SK-MEL-5 (cell line): ENCODE data around the gene CUL7. TPM values are rescaled to one million over a fixed set of nuclear protein-coding genes. Genes with fewer than 3 reads are reported as not detected.
"Not testable (repeated sequence)": the region's sequence is repeated elsewhere in the genome, so short reads cannot be mapped to it uniquely, and the experiment has no call there.

Experiments used
- DNase-seq: peaks from one replicate; pipeline ENCODE4 v3.0.0-alpha.2; 2016; ENCODE audit warnings: low read depth, low spot score
- in situ Hi-C: cut with HindIII; loops from 2 replicates; pipeline ENCODE4 v1.10.0; 2016; ENCODE audit warnings: low sequenced_read_pairs, high pct_unique_total_duplicates, low pct_unique_long_range_greater_than_20kb
- total RNA-seq: library from RNA; depleted of rRNA; stranded (reverse); fragments of >200 nt; shearing (Covaris generic); gene quantifications from 2 replicates; pipeline ENCODE4 v1.2.3, GENCODE V29; 2014

Gene CUL7
- total RNA-seq, 1 experiment from 2014 or later = 18.8 TPM

- in situ Hi-C loops, DNase-seq: not testable (repeated sequence)
Measured at GRCh38 chr6:43081922-43082321, 28.3 kb upstream of the CUL7 start.

- no peak for DNase-seq
- in situ Hi-C loops = no loop called here
Measured at GRCh38 chr6:43081043-43081442, 27.4 kb upstream of the CUL7 start.

- DNase-seq = no peak
Measured at GRCh38 chr6:43078691-43079090, 25.0 kb upstream of the CUL7 start.

GRCh38 chr6:43077981-43078511 is 24.4 kb upstream of the CUL7 start:
- DNase-seq = no peak
- in situ Hi-C loops = no loop called here

More at GRCh38 chr6:43078691-43079090, 25.0 kb upstream of the CUL7 start:
- in situ Hi-C loops = no loop called here

- DNase-seq = no peak
Measured at GRCh38 chr6:43077333-43077809, 23.7 kb upstream of the CUL7 start.

GRCh38 chr6:43076464-43077332 is 23.0 kb upstream of the CUL7 start:
- in situ Hi-C loops = no loop called here

More at GRCh38 chr6:43077333-43077809, 23.7 kb upstream of the CUL7 start:
- in situ Hi-C loops = no loop called here

GRCh38 chr6:43075670-43076463 is 22.2 kb upstream of the CUL7 start, which contains the start of gene PTK7:
PTK7 (plus strand) TSS chr6:43076314; CDS start chr6:43076489, 175 bp downstream.
- peak; percentile 52 for DNase-seq
- in situ Hi-C loops = no loop called here

More at GRCh38 chr6:43076464-43077332, 23.0 kb upstream of the CUL7 start:
- DNase-seq = no peak

- in situ Hi-C loops = no loop called here
Measured at GRCh38 chr6:43074847-43075669, 21.4 kb upstream of the CUL7 start.

GRCh38 chr6:43070028-43070632 is 16.5 kb upstream of the CUL7 start:
- in situ Hi-C loops = no loop called here
- DNase-seq = peak; percentile 64

More at GRCh38 chr6:43074847-43075669, 21.4 kb upstream of the CUL7 start:
- no peak for DNase-seq

- no peak for DNase-seq
- in situ Hi-C loops = no loop called here
Measured at GRCh38 chr6:43062818-43063217, 9.2 kb upstream of the CUL7 start.

- no peak for DNase-seq
- in situ Hi-C loops = no loop called here
Measured at GRCh38 chr6:43061861-43062260, 8.2 kb upstream of the CUL7 start.

- in situ Hi-C loops = no loop called here
- DNase-seq = no peak
Measured at GRCh38 chr6:43060755-43061633, 7.3 kb upstream of the CUL7 start.

GRCh38 chr6:43060034-43060754 is 6.5 kb upstream of the CUL7 start:
- in situ Hi-C loops = no loop called here
- no peak for DNase-seq

GRCh38 chr6:43059168-43060033 is 5.8 kb upstream of the CUL7 start, which contains the start of the genes KLC4 and MRPL2:
KLC4 (plus strand) TSS chr6:43059631; CDS start chr6:43061336, 1,705 bp downstream.
MRPL2 (minus strand) TSS chr6:43059434; CDS start chr6:43059381, 53 bp downstream.
- DNase-seq = peak; percentile 99
- in situ Hi-C loops = no loop called here
